Activated naive CD4-positive, alpha-beta T cell treated with anti-CD3 and anti-CD28 coated beads for 36 hours (primary cell): ENCODE results near the gene HEBP1. TPM values are rescaled to one million over a fixed set of nuclear protein-coding genes. Genes with fewer than 3 reads are reported as not detected.

Experiments
- CTCF ChIA-PET: fragments of 350-600 bp; sonication (Branson Sonifier 250); formaldehyde crosslinking; loops from one replicate; lab custom pipeline; 2021; ENCODE audit warnings: antibody characterized with exemption; lab: Charles Lee
- DNase-seq: peaks from one replicate; pipeline ENCODE4 v3.0.0-alpha.2; 2020
- H3K27ac Mint-ChIP-seq: one replicate; pipeline ENCODE4 v1.8.0; 2021; ENCODE audit warnings: mild to moderate bottlenecking, mixed read lengths
- H3K27me3 Mint-ChIP-seq: one replicate; pipeline ENCODE4 v1.8.0; 2021; ENCODE audit warnings: low read depth, mixed read lengths
- H3K36me3 Mint-ChIP-seq: one replicate; pipeline ENCODE4 v1.8.0; 2021; ENCODE audit warnings: low read depth, mixed read lengths
- H3K4me1 Mint-ChIP-seq: one replicate; pipeline ENCODE4 v1.8.0; 2021; ENCODE audit warnings: low read depth, mixed read lengths
- H3K4me3 Mint-ChIP-seq: one replicate; pipeline ENCODE4 v1.8.0; 2021; ENCODE audit warnings: mild to moderate bottlenecking, moderate library complexity, mixed read lengths
- H3K9me3 Mint-ChIP-seq: one replicate; pipeline ENCODE4 v1.8.0; 2021; ENCODE audit warnings: mixed read lengths
- intact Hi-C: fragments of 100-400 bp; cut with micrococcal nuclease; formaldehyde crosslinking; loops from one replicate; pipeline ENCODE4 v1.15.1; 2023
- total RNA-seq, 2 experiments: library from RNA; stranded (reverse); gene quantifications; one replicate each; pipeline ENCODE4 v1.2.3, GENCODE V29; 2021

Gene HEBP1
- total RNA-seq, 2 experiments from 2014 or later, result 28.7 to 32.3 TPM

GRCh38 chr12:12983420-12984035 lies 16.5 kb downstream of the HEBP1 start:
- H3K9me3 Mint-ChIP-seq, result no peaks in the 10 kb centered on the region
- H3K36me3 Mint-ChIP-seq, result peaks cover 5% of the 10 kb centered on the region
- intact Hi-C loops, result loop anchor here (1.0 kb wide), 3 partner anchors 67 to 195 kb away; no protein-coding TSS in a partner anchor
- no peaks in the 10 kb centered on the region for H3K4me1 Mint-ChIP-seq
- H3K4me3 Mint-ChIP-seq, result no peak overlapping the region
- no peaks in the 10 kb centered on the region for H3K27me3 Mint-ChIP-seq
- CTCF ChIA-PET, result interaction anchor here (0.7 to 4.2 kb wide), 9 partner anchors 9 to 228 kb away, joined by 3 to 26 read pairs (median 4); no protein-coding TSS in a partner anchor
- DNase-seq, result peak; percentile 38
- H3K27ac Mint-ChIP-seq, result no peak overlapping the region

DNA sequence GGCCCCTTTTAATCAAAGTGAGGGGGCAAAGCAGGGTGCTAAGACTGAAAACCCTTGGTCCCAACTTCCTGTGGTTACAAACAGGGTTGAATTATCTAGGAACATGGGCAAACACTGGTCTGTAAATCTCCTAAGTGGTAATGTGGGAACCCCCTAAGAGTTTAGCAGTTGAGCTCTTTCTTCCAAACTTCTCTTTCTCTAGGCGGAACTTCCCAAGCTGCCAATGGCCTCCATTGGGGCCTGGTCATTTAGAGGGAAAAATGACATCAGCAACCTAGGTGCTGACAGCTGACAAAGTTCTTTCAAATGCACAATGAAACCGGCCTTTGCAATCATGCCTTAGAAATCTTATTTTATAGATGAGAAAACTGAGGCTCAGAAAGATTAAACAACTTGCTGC lies 17.7 kb downstream of the HEBP1 start:
- DNase-seq, result no peak
- no peaks in the 10 kb centered on the region for H3K27me3 Mint-ChIP-seq
- no peaks in the 10 kb centered on the region for H3K4me1 Mint-ChIP-seq
- CTCF ChIA-PET, result interaction anchor here (0.6 to 4.2 kb wide), 5 partner anchors 8 to 929 kb away, joined by 3 to 26 read pairs (median 6); no protein-coding TSS in a partner anchor
- H3K4me3 Mint-ChIP-seq, result no peak overlapping the region
- H3K36me3 Mint-ChIP-seq, result peaks cover 7% of the 10 kb centered on the region
- H3K9me3 Mint-ChIP-seq, result no peaks in the 10 kb centered on the region
- intact Hi-C loops, result no loop called here
- H3K27ac Mint-ChIP-seq, result no peak overlapping the region

GRCh38 chr12:12979731-12980259 lies 20.3 kb downstream of the HEBP1 start:
- intact Hi-C loops, result no loop called here
- Mint-ChIP-seq H3K4me1 (no peaks in the 10 kb centered on the region), H3K4me3 (no peak overlapping the region), H3K9me3 (no peaks in the 10 kb centered on the region), H3K27me3 (no peaks in the 10 kb centered on the region), H3K36me3 (peaks cover 15% of the 10 kb centered on the region), H3K27ac (no peak overlapping the region)
- CTCF ChIA-PET, result interaction anchor here (0.8 to 1.8 kb wide), 3 partner anchors 63 to 193 kb away, joined by 3 to 7 read pairs (median 4); no protein-coding TSS in a partner anchor
- DNase-seq, result no peak

DNA sequence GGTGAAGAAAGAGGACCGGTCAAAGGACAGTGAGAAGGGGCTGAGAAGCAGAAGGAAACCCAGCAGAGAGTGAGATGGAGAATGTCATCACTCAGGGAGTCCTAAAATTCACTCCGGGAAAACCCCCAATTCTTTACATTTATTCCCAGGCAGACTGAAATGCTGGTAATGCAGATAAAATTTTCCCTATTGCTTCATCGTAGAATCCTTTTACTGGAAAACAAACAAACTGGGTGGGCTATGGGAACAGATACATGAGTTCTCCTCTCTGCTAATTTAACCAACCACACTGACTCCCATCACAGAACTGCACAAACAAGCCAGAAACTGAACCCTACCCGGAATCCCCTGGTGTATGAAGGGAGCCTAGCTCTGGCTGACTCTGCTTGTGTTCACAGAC lies 20.9 kb downstream of the HEBP1 start:
- intact Hi-C loops, result no loop called here
- H3K4me1 Mint-ChIP-seq, result no peaks in the 10 kb centered on the region
- H3K27me3 Mint-ChIP-seq, result no peaks in the 10 kb centered on the region
- no peak overlapping the region for H3K27ac Mint-ChIP-seq
- H3K36me3 Mint-ChIP-seq, result peaks cover 22% of the 10 kb centered on the region
- CTCF ChIA-PET, result interaction anchor here (1.8 kb wide), 1 partner anchor 63 kb away, joined by 7 read pairs; no protein-coding TSS in a partner anchor
- peaks cover 3% of the 10 kb centered on the region for H3K9me3 Mint-ChIP-seq
- DNase-seq, result no peak
- no peak overlapping the region for H3K4me3 Mint-ChIP-seq

DNA sequence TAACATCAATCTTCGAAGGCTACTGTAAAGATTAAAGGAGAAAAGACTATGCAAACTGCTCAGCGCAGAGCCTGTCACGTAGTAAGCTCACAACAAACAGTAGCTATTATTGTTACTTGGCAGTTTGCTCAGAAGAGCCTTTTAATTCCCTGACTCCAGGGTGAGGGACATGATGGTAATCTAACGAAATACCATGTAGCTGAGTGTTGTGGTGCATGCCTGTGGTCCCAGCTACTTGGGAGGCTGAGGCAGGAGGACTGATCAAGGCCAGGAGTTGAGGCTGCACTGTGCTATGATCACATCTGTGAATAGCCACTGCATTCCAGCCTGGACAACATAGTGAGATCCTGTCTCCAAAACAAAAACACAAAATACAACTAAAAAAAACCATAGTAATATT lies 22.8 kb downstream of the HEBP1 start:
- peaks cover 16% of the 10 kb centered on the region for H3K9me3 Mint-ChIP-seq
- no peaks in the 10 kb centered on the region for H3K27me3 Mint-ChIP-seq
- H3K4me1 Mint-ChIP-seq, result no peaks in the 10 kb centered on the region
- H3K27ac Mint-ChIP-seq, result no peak overlapping the region
- no peak for DNase-seq
- no peak overlapping the region for H3K4me3 Mint-ChIP-seq
- CTCF ChIA-PET, result interaction anchor here (0.6 to 1.7 kb wide), 4 partner anchors 60 to 209 kb away, joined by 3 to 14 read pairs (median 4); no protein-coding TSS in a partner anchor
- intact Hi-C loops, result no loop called here
- H3K36me3 Mint-ChIP-seq, result peaks cover 36% of the 10 kb centered on the region

GRCh38 chr12:12976366-12976765 lies 23.7 kb downstream of the HEBP1 start:
- DNase-seq, result no peak
- CTCF ChIA-PET, result interaction anchor here (0.6 to 1.7 kb wide), 7 partner anchors 9 to 210 kb away, joined by 3 to 14 read pairs (median 5); no protein-coding TSS in a partner anchor
- Mint-ChIP-seq H3K9me3 (peaks cover 18% of the 10 kb centered on the region), H3K27me3 (no peaks in the 10 kb centered on the region), H3K36me3 (peaks cover 39% of the 10 kb centered on the region), H3K27ac (no peak overlapping the region), H3K4me3 (no peak overlapping the region), H3K4me1 (no peaks in the 10 kb centered on the region)
- intact Hi-C loops, result no loop called here

DNA sequence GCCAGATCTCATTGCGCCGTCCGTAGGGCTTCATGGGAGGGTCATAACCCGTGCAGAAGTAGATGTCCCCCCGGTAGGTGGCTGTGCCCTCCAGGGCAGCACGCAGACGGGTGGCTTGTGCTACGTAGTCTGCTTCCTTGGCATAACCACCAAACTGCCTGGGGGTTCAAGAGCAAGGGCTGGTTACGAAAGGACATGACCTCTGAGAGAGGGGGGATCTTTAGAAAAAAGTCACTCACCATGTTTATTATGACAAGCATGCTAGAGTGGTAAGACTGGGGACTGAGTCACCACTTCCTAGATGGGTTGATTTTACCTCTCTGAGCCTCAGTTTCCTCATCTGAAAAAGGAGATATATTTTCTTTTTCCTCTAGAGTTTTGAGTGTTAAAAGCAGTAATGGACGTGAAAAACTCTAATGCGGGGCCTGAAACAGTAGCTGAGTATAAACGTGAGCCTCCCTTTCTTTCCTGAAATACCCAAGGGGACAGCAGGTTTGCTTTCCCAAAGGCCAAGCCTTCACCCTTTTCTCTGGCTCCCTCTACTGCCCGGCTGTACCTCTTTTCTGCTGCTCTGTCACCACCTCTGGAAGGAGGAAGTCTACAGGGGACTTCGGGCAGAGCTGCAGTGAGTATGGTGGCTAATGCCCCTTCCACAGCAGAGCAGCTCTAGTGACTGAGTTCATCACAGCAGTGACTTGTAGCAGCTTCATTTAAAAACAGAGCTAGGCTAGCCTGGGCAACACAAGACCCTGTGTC lies 24.6 kb downstream of the HEBP1 start:
- CTCF ChIA-PET, result interaction anchor here (0.7 to 1.7 kb wide), 6 partner anchors 10 to 138 kb away, joined by 3 to 14 read pairs (median 6); no protein-coding TSS in a partner anchor

GRCh38 chr12:12974211-12974610 lies 25.9 kb downstream of the HEBP1 start:
- DNase-seq, result no peak
- H3K9me3 Mint-ChIP-seq, result peaks cover 18% of the 10 kb centered on the region
- no peaks in the 10 kb centered on the region for H3K4me1 Mint-ChIP-seq
- intact Hi-C loops, result loop anchor here (2.0 kb wide), 2 partner anchors 137 to 185 kb away; no protein-coding TSS in a partner anchor
- no peaks in the 10 kb centered on the region for H3K27me3 Mint-ChIP-seq
- H3K36me3 Mint-ChIP-seq, result peaks cover 41% of the 10 kb centered on the region
- H3K27ac Mint-ChIP-seq, result no peak overlapping the region
- H3K4me3 Mint-ChIP-seq, result no peak overlapping the region
- CTCF ChIA-PET, result interaction anchor here (0.6 to 2.3 kb wide), 7 partner anchors 8 to 283 kb away, joined by 3 to 10 read pairs (median 6); partner anchors contain the start of gene FAM234B

More for the DNA sequence above, 24.6 kb downstream of the HEBP1 start:
- Mint-ChIP-seq H3K4me3 (no peak overlapping the region), H3K4me1 (no peaks in the 10 kb centered on the region), H3K36me3 (peaks cover 41% of the 10 kb centered on the region), H3K27me3 (no peaks in the 10 kb centered on the region), H3K27ac (no peak overlapping the region), H3K9me3 (peaks cover 18% of the 10 kb centered on the region)
- peak; percentile 49 for DNase-seq
- intact Hi-C loops, result loop anchor here (1.0 to 2.0 kb wide), 3 partner anchors 59 to 187 kb away; no protein-coding TSS in a partner anchor

DNA sequence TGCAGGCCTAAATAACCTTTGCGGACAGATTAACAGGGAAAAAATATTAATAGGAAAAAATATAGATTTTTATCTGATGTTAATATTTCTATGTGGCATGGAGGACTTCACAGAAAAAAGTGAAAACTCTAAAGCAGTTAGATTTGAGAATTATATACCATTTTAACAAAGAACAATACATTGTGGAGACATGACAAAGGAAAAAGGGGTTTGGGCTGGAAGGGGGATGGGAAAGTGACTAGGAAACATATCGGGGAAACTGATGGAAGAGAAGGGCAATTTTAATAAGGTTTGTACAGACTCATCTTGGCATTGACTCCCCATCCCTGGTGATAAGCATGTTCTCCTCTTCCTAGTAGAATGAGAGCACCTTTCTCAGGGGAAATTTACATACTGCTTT lies 27.0 kb downstream of the HEBP1 start:
- H3K27me3 Mint-ChIP-seq, result no peaks in the 10 kb centered on the region
- H3K9me3 Mint-ChIP-seq, result peaks cover 18% of the 10 kb centered on the region
- H3K36me3 Mint-ChIP-seq, result peaks cover 43% of the 10 kb centered on the region
- no peak overlapping the region for H3K4me3 Mint-ChIP-seq
- CTCF ChIA-PET, result interaction anchor here (0.9 to 2.3 kb wide), 2 partner anchors 57 to 284 kb away, joined by 3 to 10 read pairs; no protein-coding TSS in a partner anchor
- H3K27ac Mint-ChIP-seq, result no peak overlapping the region
- DNase-seq, result no peak
- intact Hi-C loops, result no loop called here
- H3K4me1 Mint-ChIP-seq, result no peaks in the 10 kb centered on the region

- CTCF ChIA-PET, result interaction anchor here (0.6 kb wide), 1 partner anchor 40 kb away, joined by 3 read pairs; no protein-coding TSS in a partner anchor
- Mint-ChIP-seq H3K27ac (no peak overlapping the region), H3K9me3 (no peaks in the 10 kb centered on the region), H3K4me3 (no peak overlapping the region), H3K4me1 (peaks cover 2% of the 10 kb centered on the region), H3K36me3 (peaks cover 2% of the 10 kb centered on the region), H3K27me3 (no peaks in the 10 kb centered on the region)
- no peak for DNase-seq
- intact Hi-C loops, result no loop called here
Measured at GRCh38 chr12:12965836-12966235, 34.2 kb downstream of the HEBP1 start.

- intact Hi-C loops, result no loop called here
- Mint-ChIP-seq H3K36me3 (peaks cover 2% of the 10 kb centered on the region), H3K27ac (no peak overlapping the region), H3K27me3 (no peaks in the 10 kb centered on the region), H3K9me3 (no peaks in the 10 kb centered on the region), H3K4me1 (peaks cover 2% of the 10 kb centered on the region), H3K4me3 (no peak overlapping the region)
- peak; percentile 8 for DNase-seq
- CTCF ChIA-PET, result no interaction called here
Measured at GRCh38 chr12:12964255-12964654, 35.8 kb downstream of the HEBP1 start.
